IMR-90 (cell line): Measurements from ENCODE around the gene AKAP8L. TPM values are rescaled to one million over a fixed set of nuclear protein-coding genes. Genes with fewer than 3 reads are reported as not detected.
"Not testable (repeated sequence)": the region's sequence is repeated elsewhere in the genome, so short reads cannot be mapped to it uniquely, and the experiment has no call there.

Source experiments
- ATAC-seq: fragments of 200-7000 bp; cut with Tn5 transposase; 2 replicates; pipeline ENCODE4 v1.9.1; 2020; ENCODE audit warnings: low read depth, mild to moderate bottlenecking, moderate library complexity
- BruUV-seq: library from RNA; stranded (reverse); fragments of 400-500 nt; replicated peaks from 2 replicates; lab custom pipeline; 2021; lab: Mats Ljungman, UMichigan
- CTCF ChIA-PET: fragments of 300-600 bp; formaldehyde crosslinking; extraction: SDS; loops from one replicate; lab custom pipeline; 2021; ENCODE audit warnings: antibody characterized with exemption; lab: Yijun Ruan, JAX
- POLR2A ChIA-PET: fragments of 300-600 bp; sonication (Branson Sonifier 250); formaldehyde crosslinking; loops from one replicate; lab custom pipeline; 2022; ENCODE audit warnings: antibody characterized with exemption; ENCODE audit not compliant: unreplicated experiment; lab: Charles Lee
- DNase-seq: peaks from one replicate; pipeline ENCODE4 v3.0.0; 2013
- H2AFZ ChIP-seq: replicated peaks from 2 replicates; pipeline ENCODE3; 2013; ENCODE audit warnings: low read length, mild to moderate bottlenecking; ENCODE audit not compliant: poor library complexity
- H2AK5ac ChIP-seq: 2 replicates; pipeline ENCODE4 v1.6.1; 2013; ENCODE audit warnings: low read depth, low read length, inconsistent platforms
- H2AK9ac ChIP-seq: replicated peaks from 2 replicates; pipeline ENCODE3; 2013; ENCODE audit warnings: mild to moderate bottlenecking, low read depth, low read length, moderate library complexity; ENCODE audit not compliant: poor library complexity
- H2BK120ac ChIP-seq: 2 replicates; pipeline ENCODE4 v1.6.1; 2013; ENCODE audit warnings: low read depth, low read length, inconsistent platforms
- H2BK15ac ChIP-seq: 3 replicates; pipeline ENCODE4 v1.6.1; 2013; ENCODE audit warnings: low read depth, low read length, inconsistent platforms
- H2BK20ac ChIP-seq: 2 replicates; pipeline ENCODE4 v1.6.1; 2013; ENCODE audit warnings: low read depth, mild to moderate bottlenecking, inconsistent platforms, low read length, moderate library complexity
- H2BK5ac ChIP-seq: 2 replicates; pipeline ENCODE4 v1.6.1; 2013; ENCODE audit warnings: mild to moderate bottlenecking, low read depth, low read length, inconsistent platforms; ENCODE audit not compliant: poor library complexity, severe bottlenecking
- H3K14ac ChIP-seq: replicated peaks from 2 replicates; pipeline ENCODE4 v1.6.1; 2013; ENCODE audit warnings: low read depth, low read length, inconsistent platforms
- H3K18ac ChIP-seq: 2 replicates; pipeline ENCODE4 v1.6.1; 2013; ENCODE audit warnings: low read depth, low read length, control low read depth
- H3K23ac ChIP-seq: 2 replicates; pipeline ENCODE4 v1.6.1; 2013; ENCODE audit warnings: low read depth, low read length, inconsistent platforms
- H3K27ac ChIP-seq: 2 replicates; pipeline ENCODE4 v1.5.1; 2013; ENCODE audit warnings: mild to moderate bottlenecking, control low read depth, low read length; ENCODE audit not compliant: insufficient read depth
- H3K27me3 ChIP-seq: 2 replicates; pipeline ENCODE4 v1.6.1; 2013; ENCODE audit warnings: low read length; ENCODE audit not compliant: control insufficient read depth, insufficient read depth
- H3K36me3 ChIP-seq: 2 replicates; pipeline ENCODE4 v1.6.1; 2013; ENCODE audit warnings: low read length, mixed read lengths; ENCODE audit not compliant: control insufficient read depth, insufficient read depth
- H3K4ac ChIP-seq: 2 replicates; pipeline ENCODE4 v1.6.1; 2013; ENCODE audit warnings: low read depth, low read length, inconsistent platforms
- H3K4me1 ChIP-seq: 2 replicates; pipeline ENCODE4 v1.6.1; 2013; ENCODE audit warnings: low read length, mixed read lengths; ENCODE audit not compliant: control insufficient read depth, insufficient read depth
- H3K4me2 ChIP-seq: 2 replicates; pipeline ENCODE4 v1.6.1; 2013; ENCODE audit warnings: low read depth, mild to moderate bottlenecking, control low read depth, low read length, moderate library complexity
- H3K4me3 ChIP-seq: 2 replicates; pipeline ENCODE4 v1.5.1; 2013; ENCODE audit warnings: low read depth, mild to moderate bottlenecking, control low read depth, low read length, moderate library complexity; ENCODE audit not compliant: insufficient read depth
- H3K56ac ChIP-seq: 2 replicates; pipeline ENCODE4 v1.6.1; 2013; ENCODE audit warnings: low read length, inconsistent platforms; ENCODE audit not compliant: insufficient read depth; ENCODE audit errors: extremely low read depth
- H3K79me1 ChIP-seq, 2 experiments: 2 replicates each; pipeline ENCODE4 v1.6.1; 2013; ENCODE audit warnings: low read length in 2 of 2, inconsistent platforms in 1 of 2, low read depth in 1 of 2
- H3K9ac ChIP-seq: 2 replicates; pipeline ENCODE4 v1.6.1; 2013; ENCODE audit warnings: low read depth, low read length, control low read depth
- H3K9me1 ChIP-seq: 2 replicates; pipeline ENCODE4 v1.6.1; 2013; ENCODE audit warnings: low read length, inconsistent platforms; ENCODE audit not compliant: insufficient read depth
- H3K9me3 ChIP-seq: 2 replicates; pipeline ENCODE4 v1.6.1; 2013; ENCODE audit warnings: low read length; ENCODE audit not compliant: control insufficient read depth, insufficient read depth
- H4K20me1 ChIP-seq: 2 replicates; pipeline ENCODE4 v1.6.1; 2013; ENCODE audit warnings: low read length, inconsistent platforms; ENCODE audit not compliant: insufficient read depth
- H4K5ac ChIP-seq: 2 replicates; pipeline ENCODE4 v1.6.1; 2013; ENCODE audit warnings: mild to moderate bottlenecking, low read depth, low read length, control low read depth
- H4K8ac ChIP-seq, 2 experiments: 2 replicates each; pipeline ENCODE4 v1.6.1; 2013; ENCODE audit warnings: low read depth in 2 of 2, low read length in 2 of 2, control low read depth in 1 of 2, inconsistent platforms in 1 of 2
- H4K91ac ChIP-seq: 2 replicates; pipeline ENCODE4 v1.6.1; 2013; ENCODE audit warnings: low read depth, low read length, inconsistent platforms; ENCODE audit not compliant: insufficient read depth
- FOS ChIP-seq: fragments of 150-350 bp; IDR thresholded peaks from 2 replicates; pipeline ENCODE4 v1.6.1; 2016; ENCODE audit warnings: low read depth, low read length
- RCOR1 ChIP-seq: IDR thresholded peaks from 2 replicates; pipeline ENCODE4 v1.6.1; 2012; ENCODE audit warnings: mild to moderate bottlenecking, low read length, improper control_type of control experiment; ENCODE audit not compliant: insufficient replicate concordance
- RFX5 ChIP-seq: IDR thresholded peaks from 2 replicates; pipeline ENCODE4 v1.8.0; 2012; ENCODE audit warnings: low read depth, mild to moderate bottlenecking, low read length, moderate library complexity
- SMC3 ChIP-seq: fragments of 150-350 bp; IDR thresholded peaks from 2 replicates; pipeline ENCODE4 v1.6.1; 2016; ENCODE audit warnings: low read depth, mild to moderate bottlenecking, antibody characterized with exemption, low read length, moderate library complexity
- WGBS, 2 experiments: methylation state at CpG; one replicate each; pipeline versions ENCODE4 v1.1.5 to v1.1.7; 2013; ENCODE audit warnings: missing lambda C conversion rate in 2 of 2; ENCODE audit not compliant: insufficient read length in 1 of 2; ENCODE audit errors: extremely low coverage in 2 of 2; 5-methylcytosine and 5-hydroxymethylcytosine counted together
- dilution Hi-C: fragments of 300-500 bp; cut with HindIII; formaldehyde crosslinking; loops from one replicate; pipeline ENCODE4 v1.14.3; 2018; ENCODE audit warnings: low sequenced_read_pairs; ENCODE audit not compliant: unreplicated experiment
- in situ Hi-C: fragments of 300-500 bp; cut with MboI; formaldehyde crosslinking; loops from 3 replicates; pipeline ENCODE4 v1.14.3; 2019; ENCODE audit warnings: low sequenced_read_pairs, inconsistent platforms, mixed read lengths
- intact Hi-C: fragments of 100-400 bp; cut with micrococcal nuclease; formaldehyde crosslinking; loops from 2 replicates; pipeline ENCODE4 v1.10.0; 2022
- polyA plus RNA-seq, 3 experiments: library from polyadenylated mRNA; depleted of rRNA; stranded (reverse); fragments of >200 nt; gene quantifications; 2 replicates each; pipeline ENCODE4 v1.2.3, GENCODE V29; 2012; ENCODE audit warnings: low replicate concordance in 1 of 3
- total RNA-seq: library from RNA; depleted of rRNA; stranded (reverse); fragments of >200 nt; gene quantifications from 2 replicates; pipeline ENCODE4 v1.2.3, GENCODE V29; 2012

Gene AKAP8L
- total and polyA plus RNA-seq, 2 of the 4 experiments (the other 2 are of a cell fraction), result 43.1 to 44.6 TPM

- Histone ChIP-seq H2BK120ac (no peak overlapping the region), H2BK5ac (no peak overlapping the region), H2AFZ (no peak overlapping the region), H2BK15ac (no peak overlapping the region), H4K91ac (no peak overlapping the region), H2AK5ac (no peak overlapping the region), H4K8ac (no peak overlapping the region), H3K23ac (no peak overlapping the region), H3K56ac (no peak overlapping the region), H3K27me3 (no peaks in the 10 kb centered on the region), H3K79me1 (peaks cover 14 to 60% of the 10 kb centered on the region in 2 experiments), H3K4me2 (no peak overlapping the region), H3K14ac (no peak overlapping the region), H3K4me1 (no peaks in the 10 kb centered on the region; the same call in 1 of the 2 replicates), H4K20me1 (peaks cover 61% of the 10 kb centered on the region), H3K4me3 (no peak overlapping the region), H3K36me3 (peaks cover 64% of the 10 kb centered on the region), H3K4ac (no peak overlapping the region), H3K27ac (no peak overlapping the region), H4K5ac (no peak overlapping the region), H2AK9ac (no peak overlapping the region), H3K9me1 (peaks cover 9% of the 10 kb centered on the region; the same call in 1 of the 2 replicates), H3K9ac (no peak overlapping the region), H3K9me3 (no peaks in the 10 kb centered on the region), H2BK20ac (no peak overlapping the region), H3K18ac (no peak overlapping the region)
- no peak for DNase-seq
- no TSS peak for BruUV-seq
- 100% methylated on average over 3 of the region's 3 CpGs; no CpG with 5 or more reads in 1 of the 2 experiments for WGBS, 2 experiments
- TF ChIP-seq SMC3, result no peak
- TF ChIP-seq FOS, result no peak
- TF ChIP-seq RCOR1, result no peak
- TF ChIP-seq RFX5, result no peak
- intact Hi-C loops, result no loop called here
- POLR2A ChIA-PET, result no interaction called here
- CTCF ChIA-PET, result no interaction called here
- in situ Hi-C loops, result no loop called here
- ATAC-seq, result no peak
- dilution Hi-C loops, result no loop called here
These were observed 22.4 kb downstream of the AKAP8L start for GRCh38 chr19:15396436-15396835.

GRCh38 chr19:15395251-15395650, 23.5 kb downstream of the AKAP8L start:
- H4K20me1 ChIP-seq, result peaks cover 49% of the 10 kb centered on the region

More at GRCh38 chr19:15395251-15395650, 23.5 kb downstream of the AKAP8L start:
- H3K18ac ChIP-seq, H3K27ac ChIP-seq, H3K27me3 ChIP-seq, H2BK20ac ChIP-seq, H3K4me3 ChIP-seq, in situ Hi-C loops, H4K91ac ChIP-seq, H4K8ac ChIP-seq, H3K23ac ChIP-seq, H2AK5ac ChIP-seq, H2AFZ ChIP-seq, BruUV-seq, H3K4me1 ChIP-seq, H4K5ac ChIP-seq, H2AK9ac ChIP-seq, H3K4me2 ChIP-seq, H3K56ac ChIP-seq, POLR2A ChIA-PET, ATAC-seq, H3K4ac ChIP-seq, H3K9me3 ChIP-seq, H2BK120ac ChIP-seq, H3K9ac ChIP-seq, H3K9me1 ChIP-seq, DNase-seq, H3K14ac ChIP-seq, intact Hi-C loops, dilution Hi-C loops, H2BK15ac ChIP-seq, H2BK5ac ChIP-seq: not testable (repeated sequence)
- H3K79me1 ChIP-seq, result peaks cover 17 to 52% of the 10 kb centered on the region in 2 experiments
- CTCF ChIA-PET, result interaction anchor here (0.7 to 0.8 kb wide), 2 partner anchors 10 to 111 kb away, joined by 3 to 5 read pairs; no protein-coding TSS in a partner anchor
- 93% methylated on average over 3 of the region's 17 CpGs; no CpG with 5 or more reads in 1 of the 2 experiments for WGBS, 2 experiments
- peaks cover 55% of the 10 kb centered on the region for H3K36me3 ChIP-seq
